Measurements from ENCODE around the gene GYG1. TPM values are rescaled to one million over a fixed set of nuclear protein-coding genes. Genes with fewer than 3 reads are reported as not detected.

GYG1 gene
- total and polyA plus RNA-seq, 2 experiments from 2014 or later, result 33.2 to 40.9 TPM

DNA sequence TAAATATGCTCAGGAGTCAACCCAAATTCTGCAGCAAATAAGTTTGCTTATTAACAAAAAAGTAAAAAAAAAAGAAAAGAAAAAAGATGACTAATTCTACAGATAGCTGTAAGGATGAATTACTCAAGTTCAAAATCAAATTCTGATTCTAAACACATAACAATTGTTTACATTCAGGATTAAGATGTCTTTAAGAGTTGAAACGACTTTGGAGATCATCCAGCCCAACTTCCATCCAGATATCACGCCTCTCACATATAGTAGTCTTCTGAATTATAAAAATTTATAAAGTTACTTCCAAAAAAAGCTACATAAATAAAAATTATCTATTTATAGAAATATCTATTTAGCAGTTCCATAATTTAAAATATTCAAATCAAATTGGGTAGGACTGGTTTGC is 39.8 kb downstream of the GYG1 start:
- no peak for DNase-seq (ENCODE audit: low spot score)

More for the DNA sequence above, 39.8 kb downstream of the GYG1 start:
- Histone ChIP-seq H3K36me3 (ENCODE audit: insufficient read depth) (peaks cover 24% of the 10 kb centered on the region), H3K4me2 (no peak overlapping the region), H3K27me3 (ENCODE audit: insufficient read depth) (no peaks in the 10 kb centered on the region), H3K4me3 (no peak overlapping the region), H3K9me2 (ENCODE audit: insufficient read depth) (no peaks in the 10 kb centered on the region), H3K4me1 (ENCODE audit: insufficient read depth) (no peaks in the 10 kb centered on the region), H3K27ac (ENCODE audit: low read depth) (no peak overlapping the region), H3F3A (replicated peaks; ENCODE audit: low read depth) (no peaks in the 10 kb centered on the region), H4K20me1 (replicated peaks; ENCODE audit: insufficient read depth) (no peaks in the 10 kb centered on the region), H2AFZ (no peak overlapping the region), H3K79me2 (replicated peaks; ENCODE audit: insufficient read depth) (no peaks in the 10 kb centered on the region)
- H3K36me3 Mint-ChIP-seq (ENCODE audit: low read depth), result peaks cover 65% of the 10 kb centered on the region
- H3K4me3 Mint-ChIP-seq, result no peak overlapping the region
- H3K9me3 Mint-ChIP-seq, result no peaks in the 10 kb centered on the region
- peaks cover 2% of the 10 kb centered on the region for H3K27me3 Mint-ChIP-seq (ENCODE audit: insufficient read depth, low read depth, poor library complexity)
- ATAC-seq, result no peak
- no peak overlapping the region for H3K27ac Mint-ChIP-seq
- TF ChIP-seq POLR2AphosphoS5 (IDR thresholded peaks at IDR 0.05; ENCODE audit: low read depth) (no peak), STAT1 (IDR thresholded peaks at IDR 0.05; ENCODE audit: unreplicated experiment) (no peak), ZNF114 (CRISPR knock-in tag; IDR thresholded peaks at IDR 0.05) (no peak), CTCF (conservative IDR thresholded peaks at IDR 0.05; ENCODE audit: low read depth in 2 of 2) (no peak), ZNF331 (CRISPR knock-in tag; IDR thresholded peaks at IDR 0.05; ENCODE audit: low read depth) (no peak)
- TF ChIP-seq, protein P1, sequence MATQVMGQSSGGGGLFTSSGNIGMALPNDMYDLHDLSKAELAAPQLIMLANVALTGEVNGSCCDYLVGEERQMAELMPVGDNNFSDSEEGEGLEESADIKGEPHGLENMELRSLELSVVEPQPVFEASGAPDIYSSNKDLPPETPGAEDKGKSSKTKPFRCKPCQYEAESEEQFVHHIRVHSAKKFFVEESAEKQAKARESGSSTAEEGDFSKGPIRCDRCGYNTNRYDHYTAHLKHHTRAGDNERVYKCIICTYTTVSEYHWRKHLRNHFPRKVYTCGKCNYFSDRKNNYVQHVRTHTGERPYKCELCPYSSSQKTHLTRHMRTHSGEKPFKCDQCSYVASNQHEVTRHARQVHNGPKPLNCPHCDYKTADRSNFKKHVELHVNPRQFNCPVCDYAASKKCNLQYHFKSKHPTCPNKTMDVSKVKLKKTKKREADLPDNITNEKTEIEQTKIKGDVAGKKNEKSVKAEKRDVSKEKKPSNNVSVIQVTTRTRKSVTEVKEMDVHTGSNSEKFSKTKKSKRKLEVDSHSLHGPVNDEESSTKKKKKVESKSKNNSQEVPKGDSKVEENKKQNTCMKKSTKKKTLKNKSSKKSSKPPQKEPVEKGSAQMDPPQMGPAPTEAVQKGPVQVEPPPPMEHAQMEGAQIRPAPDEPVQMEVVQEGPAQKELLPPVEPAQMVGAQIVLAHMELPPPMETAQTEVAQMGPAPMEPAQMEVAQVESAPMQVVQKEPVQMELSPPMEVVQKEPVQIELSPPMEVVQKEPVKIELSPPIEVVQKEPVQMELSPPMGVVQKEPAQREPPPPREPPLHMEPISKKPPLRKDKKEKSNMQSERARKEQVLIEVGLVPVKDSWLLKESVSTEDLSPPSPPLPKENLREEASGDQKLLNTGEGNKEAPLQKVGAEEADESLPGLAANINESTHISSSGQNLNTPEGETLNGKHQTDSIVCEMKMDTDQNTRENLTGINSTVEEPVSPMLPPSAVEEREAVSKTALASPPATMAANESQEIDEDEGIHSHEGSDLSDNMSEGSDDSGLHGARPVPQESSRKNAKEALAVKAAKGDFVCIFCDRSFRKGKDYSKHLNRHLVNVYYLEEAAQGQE (IDR thresholded peaks at IDR 0.05; ENCODE audit: unreplicated experiment), result no peak
- TF ChIP-seq, protein P2, sequence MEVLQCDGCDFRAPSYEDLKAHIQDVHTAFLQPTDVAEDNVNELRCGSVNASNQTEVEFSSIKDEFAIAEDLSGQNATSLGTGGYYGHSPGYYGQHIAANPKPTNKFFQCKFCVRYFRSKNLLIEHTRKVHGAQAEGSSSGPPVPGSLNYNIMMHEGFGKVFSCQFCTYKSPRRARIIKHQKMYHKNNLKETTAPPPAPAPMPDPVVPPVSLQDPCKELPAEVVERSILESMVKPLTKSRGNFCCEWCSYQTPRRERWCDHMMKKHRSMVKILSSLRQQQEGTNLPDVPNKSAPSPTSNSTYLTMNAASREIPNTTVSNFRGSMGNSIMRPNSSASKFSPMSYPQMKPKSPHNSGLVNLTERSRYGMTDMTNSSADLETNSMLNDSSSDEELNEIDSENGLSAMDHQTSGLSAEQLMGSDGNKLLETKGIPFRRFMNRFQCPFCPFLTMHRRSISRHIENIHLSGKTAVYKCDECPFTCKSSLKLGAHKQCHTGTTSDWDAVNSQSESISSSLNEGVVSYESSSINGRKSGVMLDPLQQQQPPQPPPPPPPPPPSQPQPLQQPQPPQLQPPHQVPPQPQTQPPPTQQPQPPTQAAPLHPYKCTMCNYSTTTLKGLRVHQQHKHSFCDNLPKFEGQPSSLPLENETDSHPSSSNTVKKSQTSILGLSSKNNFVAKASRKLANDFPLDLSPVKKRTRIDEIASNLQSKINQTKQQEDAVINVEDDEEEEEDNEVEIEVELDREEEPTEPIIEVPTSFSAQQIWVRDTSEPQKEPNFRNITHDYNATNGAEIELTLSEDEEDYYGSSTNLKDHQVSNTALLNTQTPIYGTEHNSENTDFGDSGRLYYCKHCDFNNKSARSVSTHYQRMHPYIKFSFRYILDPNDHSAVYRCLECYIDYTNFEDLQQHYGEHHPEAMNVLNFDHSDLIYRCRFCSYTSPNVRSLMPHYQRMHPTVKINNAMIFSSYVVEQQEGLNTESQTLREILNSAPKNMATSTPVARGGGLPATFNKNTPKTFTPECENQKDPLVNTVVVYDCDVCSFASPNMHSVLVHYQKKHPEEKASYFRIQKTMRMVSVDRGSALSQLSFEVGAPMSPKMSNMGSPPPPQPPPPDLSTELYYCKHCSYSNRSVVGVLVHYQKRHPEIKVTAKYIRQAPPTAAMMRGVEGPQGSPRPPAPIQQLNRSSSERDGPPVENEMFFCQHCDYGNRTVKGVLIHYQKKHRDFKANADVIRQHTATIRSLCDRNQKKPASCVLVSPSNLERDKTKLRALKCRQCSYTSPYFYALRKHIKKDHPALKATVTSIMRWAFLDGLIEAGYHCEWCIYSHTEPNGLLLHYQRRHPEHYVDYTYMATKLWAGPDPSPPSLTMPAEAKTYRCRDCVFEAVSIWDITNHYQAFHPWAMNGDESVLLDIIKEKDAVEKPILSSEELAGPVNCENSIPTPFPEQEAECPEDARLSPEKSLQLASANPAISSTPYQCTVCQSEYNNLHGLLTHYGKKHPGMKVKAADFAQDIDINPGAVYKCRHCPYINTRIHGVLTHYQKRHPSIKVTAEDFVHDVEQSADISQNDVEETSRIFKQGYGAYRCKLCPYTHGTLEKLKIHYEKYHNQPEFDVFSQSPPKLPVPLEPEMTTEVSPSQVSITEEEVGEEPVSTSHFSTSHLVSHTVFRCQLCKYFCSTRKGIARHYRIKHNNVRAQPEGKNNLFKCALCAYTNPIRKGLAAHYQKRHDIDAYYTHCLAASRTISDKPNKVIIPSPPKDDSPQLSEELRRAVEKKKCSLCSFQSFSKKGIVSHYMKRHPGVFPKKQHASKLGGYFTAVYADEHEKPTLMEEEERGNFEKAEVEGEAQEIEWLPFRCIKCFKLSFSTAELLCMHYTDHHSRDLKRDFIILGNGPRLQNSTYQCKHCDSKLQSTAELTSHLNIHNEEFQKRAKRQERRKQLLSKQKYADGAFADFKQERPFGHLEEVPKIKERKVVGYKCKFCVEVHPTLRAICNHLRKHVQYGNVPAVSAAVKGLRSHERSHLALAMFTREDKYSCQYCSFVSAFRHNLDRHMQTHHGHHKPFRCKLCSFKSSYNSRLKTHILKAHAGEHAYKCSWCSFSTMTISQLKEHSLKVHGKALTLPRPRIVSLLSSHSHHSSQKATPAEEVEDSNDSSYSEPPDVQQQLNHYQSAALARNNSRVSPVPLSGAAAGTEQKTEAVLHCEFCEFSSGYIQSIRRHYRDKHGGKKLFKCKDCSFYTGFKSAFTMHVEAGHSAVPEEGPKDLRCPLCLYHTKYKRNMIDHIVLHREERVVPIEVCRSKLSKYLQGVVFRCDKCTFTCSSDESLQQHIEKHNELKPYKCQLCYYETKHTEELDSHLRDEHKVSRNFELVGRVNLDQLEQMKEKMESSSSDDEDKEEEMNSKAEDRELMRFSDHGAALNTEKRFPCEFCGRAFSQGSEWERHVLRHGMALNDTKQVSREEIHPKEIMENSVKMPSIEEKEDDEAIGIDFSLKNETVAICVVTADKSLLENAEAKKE (CRISPR knock-in tag; IDR thresholded peaks at IDR 0.05), result no peak
- H3K4me1 Mint-ChIP-seq, result no peaks in the 10 kb centered on the region
